Right atrium auricular region (tissue), 2 donors: ENCODE measurements around the gene MBD5. TPM values are rescaled to one million over a fixed set of nuclear protein-coding genes. Genes with fewer than 3 reads are reported as not detected.

Source experiments
- DNase-seq: peaks from one replicate; pipeline ENCODE4 v3.0.0-alpha.2; 2019; ENCODE audit warnings: low spot score
- H3K27ac ChIP-seq, 2 donors: fragments of 200-600 bp; sonication (generic); 1 replicate in 1 of 2; 2 replicates in 1 of 2; pipeline ENCODE4 v1.5.1; 2016 to 2019
- H3K27me3 ChIP-seq, 2 donors: fragments of 200-600 bp; sonication (generic); one replicate each; pipeline versions ENCODE4 v1.5.1 to v1.6.0; 2017 to 2019
- H3K36me3 ChIP-seq: fragments of 200-600 bp; sonication (generic); one replicate; pipeline ENCODE4 v1.5.1; 2016
- H3K4me1 ChIP-seq, 2 donors: fragments of 200-600 bp; sonication (generic); one replicate each; pipeline versions ENCODE4 v1.5.1 to v1.6.0; 2017 to 2019
- H3K4me3 ChIP-seq, 2 donors: fragments of 200-600 bp; sonication (generic); 1 replicate in 1 of 2; 2 replicates in 1 of 2; pipeline ENCODE4 v1.5.1; 2017 to 2019; ENCODE audit warnings: mild to moderate bottlenecking in 1 of 2, moderate library complexity in 1 of 2
- H3K9me3 ChIP-seq, 2 donors: fragments of 200-600 bp; sonication (generic); one replicate each; pipeline ENCODE4 v1.5.1; 2019
- CTCF ChIP-seq, 2 donors: fragments of 200-600 bp; sonication (generic); IDR thresholded peaks; one replicate each; pipeline ENCODE4 v1.5.1; 2019; ENCODE audit warnings: antibody characterized with exemption in 2 of 2
- total RNA-seq, 2 donors: library from RNA; depleted of rRNA; stranded (reverse); fragments of >200 nt; gene quantifications; one replicate each; pipeline ENCODE4 v1.1.0, GENCODE V29; 2016

Gene MBD5
- total RNA-seq, 2 donors from 2014 or later, result 14.5 to 22.8 TPM

- no peak for TF ChIP-seq CTCF (IDR thresholded peaks at IDR 0.05)
- H3K27me3 ChIP-seq, result no peaks in the 10 kb centered on the region
- H3K36me3 ChIP-seq, result no peaks in the 10 kb centered on the region
These were observed 512.1 kb downstream of the MBD5 start for GRCh38 chr2:148533004-148533403.

GRCh38 chr2:148533685-148534084, 512.8 kb downstream of the MBD5 start:
- Histone ChIP-seq H3K36me3 (no peaks in the 10 kb centered on the region), H3K9me3 (no peaks in the 10 kb centered on the region), H3K4me3 (no peak overlapping the region), H3K4me1 (peaks cover 0 to 5% of the 10 kb centered on the region in 2 donors), H3K27me3 (no peaks in the 10 kb centered on the region), H3K27ac (no peak overlapping the region)
- no peak for TF ChIP-seq CTCF (IDR thresholded peaks at IDR 0.05)
- DNase-seq, result no peak

More at GRCh38 chr2:148533004-148533403, 512.1 kb downstream of the MBD5 start:
- Histone ChIP-seq H3K27ac (no peak overlapping the region), H3K4me1 (peaks cover 0 to 5% of the 10 kb centered on the region in 2 donors), H3K9me3 (no peaks in the 10 kb centered on the region), H3K4me3 (no peak overlapping the region)
- DNase-seq, result no peak

GRCh38 chr2:148534416-148535204, 513.7 kb downstream of the MBD5 start:
- no peaks in the 10 kb centered on the region for H3K9me3 ChIP-seq
- TF ChIP-seq CTCF (IDR thresholded peaks at IDR 0.05), result peak in 1 of 2 donors; percentile 17
- H3K36me3 ChIP-seq, result no peaks in the 10 kb centered on the region
- DNase-seq, result peak; percentile 68
- no peak overlapping the region for H3K27ac ChIP-seq
- no peak overlapping the region for H3K4me3 ChIP-seq
- no peaks in the 10 kb centered on the region for H3K27me3 ChIP-seq
- peaks cover 0 to 5% of the 10 kb centered on the region in 2 donors for H3K4me1 ChIP-seq

GRCh38 chr2:148538375-148538774, 517.5 kb downstream of the MBD5 start:
- TF ChIP-seq CTCF (IDR thresholded peaks at IDR 0.05), result no peak
- Histone ChIP-seq H3K9me3 (no peaks in the 10 kb centered on the region), H3K27me3 (no peaks in the 10 kb centered on the region), H3K36me3 (no peaks in the 10 kb centered on the region), H3K27ac (no peak overlapping the region), H3K4me3 (no peak overlapping the region), H3K4me1 (peaks cover 0 to 5% of the 10 kb centered on the region in 2 donors)
- DNase-seq, result no peak

- H3K9me3 ChIP-seq, result no peaks in the 10 kb centered on the region
- H3K27ac ChIP-seq, result no peak overlapping the region
- DNase-seq, result no peak
- H3K4me1 ChIP-seq, result peaks cover 0 to 3% of the 10 kb centered on the region in 2 donors
- no peaks in the 10 kb centered on the region for H3K27me3 ChIP-seq
- no peaks in the 10 kb centered on the region for H3K36me3 ChIP-seq
- no peak for TF ChIP-seq CTCF (IDR thresholded peaks at IDR 0.05)
- H3K4me3 ChIP-seq, result no peak overlapping the region
These were observed 519.1 kb downstream of the MBD5 start for GRCh38 chr2:148540022-148540421.
